NB4 (cell line): ENCODE data around the gene CYP26C1.

ENCODE experiments used
- POLR2A ChIP-seq: IDR thresholded peaks from 2 replicates; pipeline ENCODE4 v1.6.1; 2011; ENCODE audit warnings: mild to moderate bottlenecking; ENCODE audit not compliant: insufficient read length; ENCODE audit errors: extremely low read depth
- TF ChIP-seq, protein P1 (sequence below): IDR thresholded peaks from one replicate; pipeline ENCODE4 v1.5.1; 2012; ENCODE audit warnings: low read depth, low read length
- TF ChIP-seq, protein P2 (sequence below): IDR thresholded peaks from 2 replicates; pipeline ENCODE4 v1.6.1; 2011; ENCODE audit warnings: low read depth, low read length

DNA sequence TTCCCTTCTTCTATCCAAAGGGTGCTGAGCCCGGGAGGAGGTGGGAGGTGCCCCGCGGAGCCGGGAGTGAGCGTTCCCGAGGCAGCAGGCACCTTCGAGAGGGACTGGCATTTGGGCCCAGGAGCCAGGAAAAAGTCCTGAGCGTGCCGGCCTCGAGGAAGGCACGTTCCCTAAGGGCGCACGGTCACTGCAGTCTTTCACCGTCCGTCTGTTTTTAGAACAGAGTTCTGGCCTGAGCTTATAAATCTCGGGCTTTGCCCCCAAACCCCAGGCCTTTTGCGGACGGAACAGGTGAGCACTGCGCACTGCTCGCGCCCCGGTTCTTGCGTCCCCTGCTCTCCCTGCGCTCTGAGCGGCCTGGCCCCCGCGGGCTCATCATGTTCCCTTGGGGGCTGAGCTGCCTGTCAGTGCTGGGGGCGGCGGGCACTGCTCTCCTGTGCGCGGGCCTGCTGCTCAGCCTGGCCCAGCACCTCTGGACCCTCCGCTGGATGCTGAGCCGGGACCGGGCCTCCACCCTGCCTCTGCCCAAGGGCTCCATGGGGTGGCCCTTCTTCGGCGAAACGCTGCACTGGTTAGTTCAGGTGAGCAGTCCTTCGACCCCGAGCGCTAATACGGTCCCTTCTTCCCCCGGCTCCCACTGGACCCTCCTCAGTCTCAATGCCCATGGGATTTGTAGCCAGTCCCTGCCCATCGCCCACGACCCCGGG, 442 bp downstream of the CYP26C1 start:
- TF ChIP-seq, protein P1, sequence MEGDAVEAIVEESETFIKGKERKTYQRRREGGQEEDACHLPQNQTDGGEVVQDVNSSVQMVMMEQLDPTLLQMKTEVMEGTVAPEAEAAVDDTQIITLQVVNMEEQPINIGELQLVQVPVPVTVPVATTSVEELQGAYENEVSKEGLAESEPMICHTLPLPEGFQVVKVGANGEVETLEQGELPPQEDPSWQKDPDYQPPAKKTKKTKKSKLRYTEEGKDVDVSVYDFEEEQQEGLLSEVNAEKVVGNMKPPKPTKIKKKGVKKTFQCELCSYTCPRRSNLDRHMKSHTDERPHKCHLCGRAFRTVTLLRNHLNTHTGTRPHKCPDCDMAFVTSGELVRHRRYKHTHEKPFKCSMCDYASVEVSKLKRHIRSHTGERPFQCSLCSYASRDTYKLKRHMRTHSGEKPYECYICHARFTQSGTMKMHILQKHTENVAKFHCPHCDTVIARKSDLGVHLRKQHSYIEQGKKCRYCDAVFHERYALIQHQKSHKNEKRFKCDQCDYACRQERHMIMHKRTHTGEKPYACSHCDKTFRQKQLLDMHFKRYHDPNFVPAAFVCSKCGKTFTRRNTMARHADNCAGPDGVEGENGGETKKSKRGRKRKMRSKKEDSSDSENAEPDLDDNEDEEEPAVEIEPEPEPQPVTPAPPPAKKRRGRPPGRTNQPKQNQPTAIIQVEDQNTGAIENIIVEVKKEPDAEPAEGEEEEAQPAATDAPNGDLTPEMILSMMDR: no peak
- TF ChIP-seq POLR2A: no peak
- TF ChIP-seq, protein P2, sequence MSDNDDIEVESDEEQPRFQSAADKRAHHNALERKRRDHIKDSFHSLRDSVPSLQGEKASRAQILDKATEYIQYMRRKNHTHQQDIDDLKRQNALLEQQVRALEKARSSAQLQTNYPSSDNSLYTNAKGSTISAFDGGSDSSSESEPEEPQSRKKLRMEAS: no peak
